Karpas-422 (cell line): ENCODE measurements around the gene DNMT3A. TPM values are rescaled to one million over a fixed set of nuclear protein-coding genes. Genes with fewer than 3 reads are reported as not detected.

ENCODE experiments used
- DNase-seq: peaks from one replicate; pipeline ENCODE4 v3.0.0-alpha.2; 2015
- H2AFZ ChIP-seq: fragments of 200-600 bp; sonication (generic); 2 replicates; pipeline ENCODE4 v1.6.1; 2014; ENCODE audit warnings: antibody characterized with exemption, low read length, mixed read lengths
- H3K27ac ChIP-seq: fragments of 200-600 bp; sonication (generic); 2 replicates; pipeline ENCODE4 v1.5.1; 2014; ENCODE audit warnings: mild to moderate bottlenecking, low read length, moderate library complexity
- H3K27me3 ChIP-seq: fragments of 200-600 bp; sonication (generic); 2 replicates; pipeline ENCODE4 v1.6.1; 2014; ENCODE audit warnings: low read length, mixed read lengths
- H3K36me3 ChIP-seq: fragments of 200-600 bp; sonication (generic); 2 replicates; pipeline ENCODE4 v1.6.1; 2014; ENCODE audit warnings: low read length, mixed read lengths; ENCODE audit not compliant: insufficient read depth
- H3K4me1 ChIP-seq: fragments of 200-600 bp; sonication (generic); 2 replicates; pipeline ENCODE4 v1.6.1; 2014; ENCODE audit warnings: mild to moderate bottlenecking, low read length, mixed read lengths
- H3K4me2 ChIP-seq: fragments of 200-600 bp; sonication (generic); 2 replicates; pipeline ENCODE4 v1.6.1; 2014; ENCODE audit warnings: low read length, low read depth, mild to moderate bottlenecking; ENCODE audit not compliant: poor library complexity, severe bottlenecking
- H3K4me3 ChIP-seq: fragments of 200-600 bp; sonication (generic); 2 replicates; pipeline ENCODE4 v1.5.1; 2014; ENCODE audit warnings: mild to moderate bottlenecking, antibody characterized with exemption, low read length, mixed read lengths
- H3K79me2 ChIP-seq: fragments of 200-600 bp; sonication (generic); 2 replicates; pipeline ENCODE4 v1.6.1; 2014; ENCODE audit warnings: mild to moderate bottlenecking, low read length, mixed read lengths
- H3K9ac ChIP-seq: fragments of 200-600 bp; sonication (generic); 2 replicates; pipeline ENCODE4 v1.6.0; 2014; ENCODE audit warnings: low read length
- H3K9me2 ChIP-seq: fragments of 200-600 bp; sonication (generic), shearing (Covaris generic); replicated peaks from 2 replicates; pipeline ENCODE4 v1.6.0; 2014; ENCODE audit warnings: mild to moderate bottlenecking, low read length, moderate library complexity; ENCODE audit not compliant: insufficient read depth
- H3K9me3 ChIP-seq: fragments of 300-700, 200-600 bp; sonication (generic); 2 replicates; pipeline ENCODE4 v1.6.1; 2014; ENCODE audit warnings: low read length, mixed read lengths
- H4K20me1 ChIP-seq: fragments of 200-600 bp; sonication (generic); 2 replicates; pipeline ENCODE4 v1.6.1; 2014; ENCODE audit warnings: mild to moderate bottlenecking, antibody characterized with exemption, low read length, low read depth; ENCODE audit not compliant: insufficient read depth
- total RNA-seq: library from RNA; depleted of rRNA; stranded (reverse); fragments of >200 nt; shearing (Covaris generic); gene quantifications from 2 replicates; pipeline ENCODE4 v1.2.3, GENCODE V29; 2014; ENCODE audit warnings: low replicate concordance

DNMT3A gene
- total RNA-seq, 1 experiment from 2014 or later, result 0.97 TPM

- no peak overlapping the region for H3K4me3 ChIP-seq
- DNase-seq, result no peak
- no peak overlapping the region for H3K9ac ChIP-seq
- H3K36me3 ChIP-seq, result no peaks in the 10 kb centered on the region
- no peak overlapping the region for H2AFZ ChIP-seq
- no peaks in the 10 kb centered on the region for H4K20me1 ChIP-seq
- no peaks in the 10 kb centered on the region for H3K79me2 ChIP-seq
- no peaks in the 10 kb centered on the region for H3K9me3 ChIP-seq
- H3K27me3 ChIP-seq, result no peaks in the 10 kb centered on the region
- no peak overlapping the region for H3K4me2 ChIP-seq
- no peaks in the 10 kb centered on the region for H3K4me1 ChIP-seq
- no peaks in the 10 kb centered on the region for H3K9me2 ChIP-seq
- no peak overlapping the region for H3K27ac ChIP-seq
Observed at GRCh38 chr2:25236736-25237135, 105.0 kb downstream of the DNMT3A start.

- Histone ChIP-seq H3K9me2 (no peaks in the 10 kb centered on the region), H3K4me2 (no peak overlapping the region), H3K9me3 (no peaks in the 10 kb centered on the region), H3K27me3 (no peaks in the 10 kb centered on the region), H3K9ac (no peak overlapping the region), H3K36me3 (no peaks in the 10 kb centered on the region), H3K4me3 (no peak overlapping the region), H4K20me1 (no peaks in the 10 kb centered on the region), H3K4me1 (no peaks in the 10 kb centered on the region), H3K79me2 (no peaks in the 10 kb centered on the region), H2AFZ (no peak overlapping the region), H3K27ac (no peak overlapping the region)
- no peak for DNase-seq
Observed at GRCh38 chr2:25234738-25235137, 107.0 kb downstream of the DNMT3A start.

GRCh38 chr2:25233916-25234605 is 107.7 kb downstream of the DNMT3A start:
- Histone ChIP-seq H3K27me3 (no peaks in the 10 kb centered on the region), H3K9me3 (no peaks in the 10 kb centered on the region), H2AFZ (no peak overlapping the region), H3K27ac (no peak overlapping the region), H3K4me1 (no peaks in the 10 kb centered on the region), H4K20me1 (0 out of 2 replicates have a peak, but pooled peaks cover 2% of the 10 kb centered on the region), H3K4me3 (no peak overlapping the region), H3K36me3 (no peaks in the 10 kb centered on the region), H3K9ac (no peak overlapping the region), H3K79me2 (no peaks in the 10 kb centered on the region), H3K9me2 (no peaks in the 10 kb centered on the region), H3K4me2 (no peak overlapping the region)
- no peak for DNase-seq

GRCh38 chr2:25232248-25232825 is 109.4 kb downstream of the DNMT3A start:
- no peaks in the 10 kb centered on the region for H3K79me2 ChIP-seq
- H3K4me2 ChIP-seq, result no peak overlapping the region
- no peaks in the 10 kb centered on the region for H3K9me2 ChIP-seq
- H4K20me1 ChIP-seq, result 0 out of 2 replicates have a peak, but pooled peaks cover 2% of the 10 kb centered on the region
- H3K4me1 ChIP-seq, result no peaks in the 10 kb centered on the region
- H3K4me3 ChIP-seq, result no peak overlapping the region
- no peak for DNase-seq
- no peak overlapping the region for H2AFZ ChIP-seq
- no peaks in the 10 kb centered on the region for H3K9me3 ChIP-seq
- no peaks in the 10 kb centered on the region for H3K36me3 ChIP-seq
- no peak overlapping the region for H3K9ac ChIP-seq
- no peaks in the 10 kb centered on the region for H3K27me3 ChIP-seq
- no peak overlapping the region for H3K27ac ChIP-seq

- Histone ChIP-seq H3K36me3 (no peaks in the 10 kb centered on the region), H3K79me2 (no peaks in the 10 kb centered on the region), H4K20me1 (0 out of 2 replicates have a peak, but pooled peaks cover 2% of the 10 kb centered on the region), H3K27me3 (no peaks in the 10 kb centered on the region), H3K9me3 (no peaks in the 10 kb centered on the region), H3K4me1 (no peaks in the 10 kb centered on the region), H3K9ac (no peak overlapping the region), H3K9me2 (no peaks in the 10 kb centered on the region), H3K4me2 (no peak overlapping the region), H2AFZ (no peak overlapping the region), H3K4me3 (no peak overlapping the region), H3K27ac (no peak overlapping the region)
- no peak for DNase-seq
Observed at GRCh38 chr2:25230948-25231311, 110.8 kb downstream of the DNMT3A start.

- Histone ChIP-seq H3K9me2 (no peaks in the 10 kb centered on the region), H4K20me1 (0 out of 2 replicates have a peak, but pooled peaks cover 2% of the 10 kb centered on the region), H3K79me2 (no peaks in the 10 kb centered on the region), H3K27ac (no peak overlapping the region), H3K4me1 (no peaks in the 10 kb centered on the region), H3K36me3 (no peaks in the 10 kb centered on the region), H3K4me2 (no peak overlapping the region), H3K9me3 (no peaks in the 10 kb centered on the region), H3K4me3 (no peak overlapping the region), H3K27me3 (no peaks in the 10 kb centered on the region), H3K9ac (no peak overlapping the region), H2AFZ (no peak overlapping the region)
- DNase-seq, result no peak
Observed at GRCh38 chr2:25230198-25230947, 111.4 kb downstream of the DNMT3A start.

GRCh38 chr2:25229279-25230197 is 112.2 kb downstream of the DNMT3A start:
- H3K9ac ChIP-seq, result no peak overlapping the region
- no peaks in the 10 kb centered on the region for H3K9me3 ChIP-seq

More at GRCh38 chr2:25229279-25230197, 112.2 kb downstream of the DNMT3A start:
- Histone ChIP-seq H3K27me3 (no peaks in the 10 kb centered on the region), H2AFZ (no peak overlapping the region), H4K20me1 (0 out of 2 replicates have a peak, but pooled peaks cover 2% of the 10 kb centered on the region), H3K9me2 (no peaks in the 10 kb centered on the region), H3K4me3 (no peak overlapping the region), H3K4me2 (no peak overlapping the region), H3K4me1 (no peaks in the 10 kb centered on the region), H3K36me3 (no peaks in the 10 kb centered on the region), H3K79me2 (no peaks in the 10 kb centered on the region), H3K27ac (no peak overlapping the region)
- DNase-seq, result no peak
